ENCODE results near the gene DPP6.
A peak's percentile ranks its signal among the peaks of the same experiment; 100 is the strongest.

Gene DPP6

GRCh38 chr7:154451480-154452457 is 399.6 kb downstream of the DPP6 start:
- no peak for DNase-seq (ENCODE audit: low spot score)

GRCh38 chr7:154463794-154464193 is 411.6 kb downstream of the DPP6 start:
- DNase-seq (ENCODE audit: low spot score): no peak

- DNase-seq (ENCODE audit: low spot score): no peak
These were observed 417.5 kb downstream of the DPP6 start for GRCh38 chr7:154469652-154470051.

- no peak for DNase-seq (ENCODE audit: low spot score)
These were observed 420.1 kb downstream of the DPP6 start for GRCh38 chr7:154472343-154472742.

- DNase-seq (ENCODE audit: low spot score): no peak
These were observed 421.2 kb downstream of the DPP6 start for GRCh38 chr7:154473360-154473759.

GRCh38 chr7:154474903-154475520 is 422.8 kb downstream of the DPP6 start:
- no peak for DNase-seq (ENCODE audit: low spot score)

- DNase-seq (ENCODE audit: low spot score): no peak
These were observed 423.7 kb downstream of the DPP6 start for GRCh38 chr7:154475864-154476263.

GRCh38 chr7:154480817-154481216 is 428.6 kb downstream of the DPP6 start:
- no peak for DNase-seq (ENCODE audit: low spot score)

- no peak for DNase-seq (ENCODE audit: low spot score)
These were observed 430.7 kb downstream of the DPP6 start for GRCh38 chr7:154482863-154483262.

GRCh38 chr7:154484406-154484805 is 432.2 kb downstream of the DPP6 start:
- DNase-seq (ENCODE audit: low spot score): no peak

GRCh38 chr7:154484943-154485342 is 432.7 kb downstream of the DPP6 start:
- DNase-seq (ENCODE audit: low spot score): no peak

GRCh38 chr7:154489897-154490296 is 437.7 kb downstream of the DPP6 start:
- no peak for DNase-seq (ENCODE audit: low spot score)

- no peak for DNase-seq (ENCODE audit: low spot score)
These were observed 441.4 kb downstream of the DPP6 start for GRCh38 chr7:154493594-154493993.

- no peak for DNase-seq (ENCODE audit: low spot score)
These were observed 445.6 kb downstream of the DPP6 start for GRCh38 chr7:154497751-154498150.

GRCh38 chr7:154503962-154504550 is 451.9 kb downstream of the DPP6 start:
- DNase-seq (ENCODE audit: low spot score): peak; percentile 19

GRCh38 chr7:154504918-154505317 is 452.7 kb downstream of the DPP6 start:
- DNase-seq (ENCODE audit: low spot score): no peak

GRCh38 chr7:154505362-154505761 is 453.2 kb downstream of the DPP6 start:
- no peak for DNase-seq (ENCODE audit: low spot score)

- no peak for DNase-seq (ENCODE audit: low spot score)
These were observed 457.0 kb downstream of the DPP6 start for GRCh38 chr7:154509192-154509591.

GRCh38 chr7:154512121-154512833 is 460.1 kb downstream of the DPP6 start:
- DNase-seq (ENCODE audit: low spot score): no peak

- DNase-seq (ENCODE audit: low spot score): no peak
These were observed 465.6 kb downstream of the DPP6 start for GRCh38 chr7:154517768-154518167.

- no peak for DNase-seq (ENCODE audit: low spot score)
These were observed 467.0 kb downstream of the DPP6 start for GRCh38 chr7:154519229-154519628.

GRCh38 chr7:154530136-154530535 is 477.9 kb downstream of the DPP6 start:
- no peak for DNase-seq (ENCODE audit: low spot score)

Data from activated CD4-positive, alpha-beta T cell treated with anti-CD3 and anti-CD28 coated beads, Interleukin-2, Interleukin-4, amounts not matched to agents 100 ng/mL and 50 ng/mL, durations not matched to agents 16 hours and 8 hours (primary cell).